Gastroesophageal sphincter (tissue), 3 donors: ENCODE data around the gene FCF1.

ENCODE experiments used
- CTCF ChIP-seq, 4 experiments: fragments of 200-600 bp in 2 of 4; fragments of 450-650 bp in 2 of 4; sonication (generic) in 1 of 4; IDR thresholded peaks; one replicate each; pipeline ENCODE4 v1.5.1; 2017 to 2019; ENCODE audit warnings: antibody characterized with exemption in 4 of 4, mild to moderate bottlenecking in 2 of 4, moderate library complexity in 2 of 4
- EP300 ChIP-seq: sonication (generic); formaldehyde crosslinking; IDR thresholded peaks from one replicate; pipeline ENCODE4 v1.6.1; 2017; ENCODE audit warnings: antibody characterized with exemption, mild to moderate bottlenecking
- POLR2A ChIP-seq, 2 donors: fragments of 450-650 bp; IDR thresholded peaks; one replicate each; pipeline ENCODE4 v1.6.1; 2017; ENCODE audit warnings: antibody characterized with exemption in 2 of 2, mild to moderate bottlenecking in 2 of 2, moderate library complexity in 1 of 2

GRCh38 chr14:74669256-74669655 is 43.7 kb upstream of the FCF1 start:
- TF ChIP-seq CTCF (IDR thresholded peaks at IDR 0.05) (no peak), EP300 (no peak), POLR2A (IDR thresholded peaks at IDR 0.05) (no peak)
